Measurements from ENCODE around the gene ZNF773. TPM values are rescaled to one million over a fixed set of nuclear protein-coding genes. Genes with fewer than 3 reads are reported as not detected.
"Not testable (repeated sequence)": the region's sequence is repeated elsewhere in the genome, so short reads cannot be mapped to it uniquely, and the experiment has no call there.

The ZNF773 gene
- 10 to 100 TPM in 2 of 3 donors, 1 to 10 TPM in 1; 4.3 to 10.2 (median 10.2) TPM for total RNA-seq
- total RNA-seq (2013): 14.2 TPM

- Mint-ChIP-seq H3K36me3 (peaks cover 54% of the 10 kb centered on the region), H3K9me3 (peaks cover 11 to 18% of the 10 kb centered on the region in 2 donors), H3K4me1 (peaks cover 18 to 38% of the 10 kb centered on the region in 2 donors), H3K4me3 (peak within 1 kb of the TSS; percentile 49), H3K27ac (peak within 1 kb of the TSS; percentile 69 to 73)
- DNase-seq: peak; percentile 96 to 98
- H3K36me3 ChIP-seq (ENCODE audit: control insufficient read depth, insufficient read depth, low read length); H3K27me3 Mint-ChIP-seq (ENCODE audit: low read depth in 2 of 2); H3K27me3 ChIP-seq (ENCODE audit: control insufficient read depth, insufficient read depth, low read length): not testable (repeated sequence)
- H3K27ac ChIP-seq (ENCODE audit: low read length): peak within 1 kb of the TSS; percentile 93
- WGBS (ENCODE audit: insufficient coverage): under 1% methylated on average over 57 of the region's 69 CpGs
- H3K9me3 ChIP-seq (ENCODE audit: control insufficient read depth, insufficient read depth, low read length): peaks cover 22% of the 10 kb centered on the region
- peaks cover 10% of the 10 kb centered on the region for H3K4me1 ChIP-seq (ENCODE audit: control insufficient read depth, insufficient read depth, low read length)
- ATAC-seq: peak; percentile 93 to 96 (median 95)
- peak within 1 kb of the TSS; percentile 67 for H3K4me3 ChIP-seq (ENCODE audit: low read length)
- intact Hi-C loops (cut with micrococcal nuclease): loop anchor here (1.0 kb wide), 2 partner anchors 13 to 27 kb away; partner anchors contain the start of genes ZNF419 and ZNF549
Observed at GRCh38 chr19:57499680-57500395, at the start of gene ZNF773. TSS of gene ZNF773 (plus strand) at chr19:57499938. CDS start at chr19:57500081, 143 bp downstream.

DNA sequence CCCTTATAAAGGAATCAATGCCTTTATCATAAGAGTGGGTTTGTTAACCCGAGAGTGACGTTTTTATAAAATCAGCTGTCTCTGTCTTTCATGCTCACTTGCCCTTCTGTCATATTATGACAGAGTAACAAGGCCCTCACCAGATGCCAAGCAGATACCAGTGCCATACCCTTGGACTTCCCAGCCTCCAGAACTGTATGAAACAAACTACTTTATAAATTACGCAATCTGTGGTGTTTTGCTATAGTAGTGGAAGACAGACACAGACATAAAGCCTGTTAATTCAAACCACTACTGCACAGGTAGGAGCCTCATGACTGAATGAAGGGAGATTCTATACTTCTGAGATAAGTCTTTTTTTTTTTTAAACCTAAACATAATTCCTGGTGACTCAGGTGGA lies 47.4 kb upstream of the ZNF773 start:
- no peaks in the 10 kb centered on the region for H3K4me1 ChIP-seq (ENCODE audit: control insufficient read depth, insufficient read depth, low read length)
- Mint-ChIP-seq H3K4me3 (no peak overlapping the region), H3K4me1 (no peaks in the 10 kb centered on the region), H3K36me3 (peaks cover 16% of the 10 kb centered on the region), H3K27ac (no peak overlapping the region), H3K9me3 (peaks cover 8 to 12% of the 10 kb centered on the region in 2 donors), H3K27me3 (ENCODE audit: low read depth in 2 of 2) (no peaks in the 10 kb centered on the region)
- no peak overlapping the region for H3K27ac ChIP-seq (ENCODE audit: low read length)
- ATAC-seq (no peak), DNase-seq (no peak)
- peaks cover 13% of the 10 kb centered on the region for H3K9me3 ChIP-seq (ENCODE audit: control insufficient read depth, insufficient read depth, low read length)
- 95% methylated on average over 2 of the region's 3 CpGs for WGBS (ENCODE audit: insufficient coverage)
- no peaks in the 10 kb centered on the region for H3K27me3 ChIP-seq (ENCODE audit: control insufficient read depth, insufficient read depth, low read length)
- H3K4me3 ChIP-seq (ENCODE audit: low read length): no peak overlapping the region
- no peaks in the 10 kb centered on the region for H3K36me3 ChIP-seq (ENCODE audit: control insufficient read depth, insufficient read depth, low read length)
- TF ChIP-seq, protein P1, sequence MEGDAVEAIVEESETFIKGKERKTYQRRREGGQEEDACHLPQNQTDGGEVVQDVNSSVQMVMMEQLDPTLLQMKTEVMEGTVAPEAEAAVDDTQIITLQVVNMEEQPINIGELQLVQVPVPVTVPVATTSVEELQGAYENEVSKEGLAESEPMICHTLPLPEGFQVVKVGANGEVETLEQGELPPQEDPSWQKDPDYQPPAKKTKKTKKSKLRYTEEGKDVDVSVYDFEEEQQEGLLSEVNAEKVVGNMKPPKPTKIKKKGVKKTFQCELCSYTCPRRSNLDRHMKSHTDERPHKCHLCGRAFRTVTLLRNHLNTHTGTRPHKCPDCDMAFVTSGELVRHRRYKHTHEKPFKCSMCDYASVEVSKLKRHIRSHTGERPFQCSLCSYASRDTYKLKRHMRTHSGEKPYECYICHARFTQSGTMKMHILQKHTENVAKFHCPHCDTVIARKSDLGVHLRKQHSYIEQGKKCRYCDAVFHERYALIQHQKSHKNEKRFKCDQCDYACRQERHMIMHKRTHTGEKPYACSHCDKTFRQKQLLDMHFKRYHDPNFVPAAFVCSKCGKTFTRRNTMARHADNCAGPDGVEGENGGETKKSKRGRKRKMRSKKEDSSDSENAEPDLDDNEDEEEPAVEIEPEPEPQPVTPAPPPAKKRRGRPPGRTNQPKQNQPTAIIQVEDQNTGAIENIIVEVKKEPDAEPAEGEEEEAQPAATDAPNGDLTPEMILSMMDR (IDR thresholded peaks at IDR 0.05): no peak
- intact Hi-C loops (cut with micrococcal nuclease): no loop called here

DNA sequence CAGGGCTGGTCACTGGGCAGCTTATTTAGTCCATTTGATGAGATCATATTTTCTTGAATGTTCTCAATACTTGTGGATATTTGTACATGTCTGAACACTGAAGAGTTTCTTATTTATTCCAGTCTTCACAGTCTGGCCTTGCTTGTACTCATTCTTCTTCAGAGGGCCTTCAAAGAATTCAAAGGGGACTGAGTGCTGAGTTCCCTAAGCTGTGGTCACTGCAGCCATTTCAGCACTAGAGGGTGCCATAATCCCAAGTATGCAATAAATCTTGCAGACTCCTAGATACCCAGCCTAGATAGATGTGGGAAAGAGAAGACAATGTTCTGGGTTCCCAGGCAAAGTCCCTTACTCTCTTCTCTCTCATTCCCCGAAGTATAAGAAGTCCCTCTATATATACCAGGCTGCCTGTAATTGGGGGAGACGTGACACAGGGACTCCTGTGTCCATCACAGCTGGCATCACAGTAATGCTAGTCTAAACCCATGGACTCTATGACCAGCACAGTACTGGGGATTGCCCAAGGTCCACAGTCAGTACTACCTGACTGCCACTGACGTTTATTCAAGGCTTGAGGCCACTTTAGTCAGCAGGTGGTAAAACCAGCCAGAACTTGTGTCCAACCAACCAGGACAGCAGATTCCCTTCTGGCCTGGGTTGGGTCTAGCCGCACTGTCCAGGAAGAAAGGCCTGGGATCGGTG lies 33.9 kb upstream of the ZNF773 start:
- H3K36me3 ChIP-seq (ENCODE audit: control insufficient read depth, insufficient read depth, low read length): no peaks in the 10 kb centered on the region
- DNase-seq (peak in 1 of 2 donors; percentile 57), ATAC-seq (peak; percentile 61 to 75 (median 68))
- Mint-ChIP-seq H3K4me3 (no peak overlapping the region), H3K27me3 (ENCODE audit: low read depth in 2 of 2) (no peaks in the 10 kb centered on the region), H3K9me3 (peaks cover 18 to 23% of the 10 kb centered on the region in 2 donors), H3K4me1 (no peaks in the 10 kb centered on the region), H3K27ac (no peak overlapping the region), H3K36me3 (peaks cover 67% of the 10 kb centered on the region)
- H3K4me1 ChIP-seq (ENCODE audit: control insufficient read depth, insufficient read depth, low read length): no peaks in the 10 kb centered on the region
- 90% methylated on average over 5 of the region's 5 CpGs for WGBS (ENCODE audit: insufficient coverage)
- intact Hi-C loops (cut with micrococcal nuclease): no loop called here
- TF ChIP-seq, protein P1 (IDR thresholded peaks at IDR 0.05): peak; percentile 43
- H3K27me3 ChIP-seq (ENCODE audit: control insufficient read depth, insufficient read depth, low read length): no peaks in the 10 kb centered on the region
- H3K27ac ChIP-seq (ENCODE audit: low read length): no peak overlapping the region
- peaks cover 25% of the 10 kb centered on the region for H3K9me3 ChIP-seq (ENCODE audit: control insufficient read depth, insufficient read depth, low read length)
- H3K4me3 ChIP-seq (ENCODE audit: low read length): no peak overlapping the region

GRCh38 chr19:57466489-57466888 lies 33.2 kb upstream of the ZNF773 start:
- ATAC-seq (no peak), DNase-seq (no peak)
- H3K27ac Mint-ChIP-seq: no peak overlapping the region
- Histone ChIP-seq H3K27ac (ENCODE audit: low read length) (no peak overlapping the region), H3K4me3 (ENCODE audit: low read length) (no peak overlapping the region), H3K27me3 (ENCODE audit: control insufficient read depth, insufficient read depth, low read length) (no peaks in the 10 kb centered on the region), H3K4me1 (ENCODE audit: control insufficient read depth, insufficient read depth, low read length) (no peaks in the 10 kb centered on the region), H3K36me3 (ENCODE audit: control insufficient read depth, insufficient read depth, low read length) (no peaks in the 10 kb centered on the region), H3K9me3 (ENCODE audit: control insufficient read depth, insufficient read depth, low read length) (peaks cover 25% of the 10 kb centered on the region)
- H3K27me3 Mint-ChIP-seq (ENCODE audit: low read depth in 2 of 2): no peaks in the 10 kb centered on the region
- H3K36me3 Mint-ChIP-seq: peaks cover 67% of the 10 kb centered on the region
- no peak overlapping the region for H3K4me3 Mint-ChIP-seq
- intact Hi-C loops (cut with micrococcal nuclease): no loop called here
- WGBS (ENCODE audit: insufficient coverage): 98% methylated on average over 5 of the region's 5 CpGs
- no peaks in the 10 kb centered on the region for H3K4me1 Mint-ChIP-seq
- peaks cover 20 to 26% of the 10 kb centered on the region in 2 donors for H3K9me3 Mint-ChIP-seq
- TF ChIP-seq, protein P1 (IDR thresholded peaks at IDR 0.05): no peak

Data from natural killer cell (primary cell).